DND-41 (cell line): ENCODE data around the gene PIK3R3.

Experiments
- EZH2 ChIP-seq: IDR thresholded peaks from 3 replicates; pipeline ENCODE4 v1.6.1; 2012; ENCODE audit warnings: borderline replicate concordance, low read depth, mild to moderate bottlenecking, moderate library complexity, low read length, inconsistent platforms; ENCODE audit not compliant: severe bottlenecking
- TF ChIP-seq, protein P1 (sequence below): IDR thresholded peaks from 2 replicates; pipeline ENCODE4 v1.5.1; 2012; ENCODE audit warnings: borderline replicate concordance, low read length, moderate library complexity, mild to moderate bottlenecking; ENCODE audit not compliant: poor library complexity, severe bottlenecking; ENCODE audit errors: extremely low read depth

GRCh38 chr1:46169811-46170454 is 37.5 kb upstream of the PIK3R3 start:
- TF ChIP-seq, protein P1, sequence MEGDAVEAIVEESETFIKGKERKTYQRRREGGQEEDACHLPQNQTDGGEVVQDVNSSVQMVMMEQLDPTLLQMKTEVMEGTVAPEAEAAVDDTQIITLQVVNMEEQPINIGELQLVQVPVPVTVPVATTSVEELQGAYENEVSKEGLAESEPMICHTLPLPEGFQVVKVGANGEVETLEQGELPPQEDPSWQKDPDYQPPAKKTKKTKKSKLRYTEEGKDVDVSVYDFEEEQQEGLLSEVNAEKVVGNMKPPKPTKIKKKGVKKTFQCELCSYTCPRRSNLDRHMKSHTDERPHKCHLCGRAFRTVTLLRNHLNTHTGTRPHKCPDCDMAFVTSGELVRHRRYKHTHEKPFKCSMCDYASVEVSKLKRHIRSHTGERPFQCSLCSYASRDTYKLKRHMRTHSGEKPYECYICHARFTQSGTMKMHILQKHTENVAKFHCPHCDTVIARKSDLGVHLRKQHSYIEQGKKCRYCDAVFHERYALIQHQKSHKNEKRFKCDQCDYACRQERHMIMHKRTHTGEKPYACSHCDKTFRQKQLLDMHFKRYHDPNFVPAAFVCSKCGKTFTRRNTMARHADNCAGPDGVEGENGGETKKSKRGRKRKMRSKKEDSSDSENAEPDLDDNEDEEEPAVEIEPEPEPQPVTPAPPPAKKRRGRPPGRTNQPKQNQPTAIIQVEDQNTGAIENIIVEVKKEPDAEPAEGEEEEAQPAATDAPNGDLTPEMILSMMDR = no peak
- TF ChIP-seq EZH2 = no peak
